Activated naive CD4-positive, alpha-beta T cell treated with Interleukin-2 at 50 U/mL for 16 hours (primary cell): Measurements from ENCODE around the gene TPPP3.

Source experiments
- DNase-seq: peaks from one replicate; pipeline ENCODE4 v3.0.0-alpha.2; 2020

Gene TPPP3

DNA sequence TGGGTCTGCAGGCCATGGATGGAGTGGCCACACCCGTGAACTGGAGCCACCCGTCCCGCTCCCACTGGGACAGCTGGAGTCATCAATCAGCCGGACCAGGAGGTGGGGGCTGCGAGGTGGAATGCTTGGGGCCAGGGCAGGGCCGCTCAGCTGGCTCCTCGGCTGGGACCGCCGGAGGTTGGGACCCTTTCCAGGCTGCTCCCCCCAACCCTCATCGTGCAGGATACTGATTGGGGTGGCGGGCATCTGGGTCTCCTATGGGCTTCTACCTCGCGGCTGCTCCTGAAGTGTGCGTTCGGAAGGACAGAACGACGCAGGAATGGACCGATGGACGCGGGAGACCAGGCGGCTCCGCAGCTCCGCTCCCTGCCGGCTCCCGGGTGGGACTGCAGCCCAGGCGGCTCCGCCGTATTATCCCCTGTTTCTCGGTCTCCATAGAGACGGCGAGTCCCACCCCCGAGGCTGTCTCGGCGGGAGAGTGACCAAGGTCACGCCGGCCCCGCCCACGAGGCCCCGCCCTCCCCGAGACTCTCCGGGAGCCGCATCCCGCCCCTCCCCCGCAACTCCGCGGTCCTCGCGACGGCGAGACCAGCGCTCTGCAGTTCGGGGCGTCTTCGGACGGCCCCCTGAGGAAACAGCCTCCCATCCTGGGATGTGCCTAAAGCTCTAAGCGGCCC is at the start of gene TPPP3:
Gene TPPP3, minus strand, starts transcription at position 388 of the 677 bp plus-strand sequence. CDS start 2,387 bp downstream, outside the sequence.
- DNase-seq = peak; percentile 37

DNA sequence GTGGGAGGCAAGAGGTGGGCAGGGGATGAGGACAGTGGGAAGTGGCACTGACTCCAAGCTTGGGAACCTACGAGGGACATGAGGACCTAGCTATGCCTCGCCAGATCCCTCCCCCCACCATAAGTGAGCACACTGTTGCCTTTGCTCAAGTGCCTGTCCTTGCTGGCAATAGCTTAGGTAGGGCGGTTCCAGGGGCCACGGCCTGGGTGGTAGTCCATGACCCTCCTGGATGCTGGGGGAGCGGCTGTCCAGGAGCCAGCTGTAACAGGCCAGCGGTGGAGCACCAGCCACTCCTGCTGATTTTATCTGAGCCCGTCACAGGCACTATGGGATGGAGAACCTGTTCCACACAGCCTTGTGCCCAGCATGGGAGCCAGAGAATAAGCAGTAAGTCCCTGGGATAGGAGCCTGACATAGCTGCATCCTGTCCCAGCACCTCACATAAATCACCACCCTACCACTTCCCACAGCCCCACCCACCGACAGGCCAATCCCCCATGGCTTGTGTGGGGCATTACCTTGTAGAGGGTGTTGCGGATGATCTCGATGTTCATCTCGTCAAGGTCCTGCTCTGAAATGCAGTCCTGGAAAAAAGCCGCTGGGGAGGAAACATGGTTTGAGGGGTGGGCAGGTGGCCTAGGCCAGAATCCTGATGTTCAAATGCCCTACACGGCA is 49.4 kb upstream of the TPPP3 start:
- no peak for DNase-seq

GRCh38 chr16:67441907-67442306 is 48.6 kb upstream of the TPPP3 start:
- no peak for DNase-seq

DNA sequence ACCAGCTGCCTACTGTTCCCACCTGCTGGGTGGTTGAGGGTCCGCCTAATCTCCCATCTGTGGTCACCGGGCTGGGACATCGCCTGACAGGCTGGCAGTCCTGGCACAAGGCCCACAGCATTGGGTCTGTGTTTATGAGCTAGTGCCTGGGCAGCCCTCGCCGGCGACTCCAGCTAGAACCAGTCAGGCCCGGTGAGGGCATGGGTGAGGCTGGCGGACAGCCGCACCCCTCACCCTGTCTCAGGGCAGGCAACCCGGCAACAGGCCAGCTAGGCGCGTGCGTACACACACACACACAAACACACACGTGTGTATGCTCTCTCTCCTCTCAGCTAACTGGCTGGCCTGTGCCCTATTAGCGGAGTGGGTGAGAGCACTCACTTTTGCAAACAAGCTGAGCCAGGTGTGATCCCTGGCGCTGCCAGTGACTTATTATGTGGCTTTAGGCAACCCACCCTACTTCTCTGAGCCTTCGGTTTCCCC is 48.0 kb upstream of the TPPP3 start:
- no peak for DNase-seq

GRCh38 chr16:67438824-67439393 is 45.6 kb upstream of the TPPP3 start:
- DNase-seq = no peak

- no peak for DNase-seq
Observed at GRCh38 chr16:67438098-67438791, 44.9 kb upstream of the TPPP3 start.

GRCh38 chr16:67437513-67437912 is 44.2 kb upstream of the TPPP3 start:
- DNase-seq = no peak

DNA sequence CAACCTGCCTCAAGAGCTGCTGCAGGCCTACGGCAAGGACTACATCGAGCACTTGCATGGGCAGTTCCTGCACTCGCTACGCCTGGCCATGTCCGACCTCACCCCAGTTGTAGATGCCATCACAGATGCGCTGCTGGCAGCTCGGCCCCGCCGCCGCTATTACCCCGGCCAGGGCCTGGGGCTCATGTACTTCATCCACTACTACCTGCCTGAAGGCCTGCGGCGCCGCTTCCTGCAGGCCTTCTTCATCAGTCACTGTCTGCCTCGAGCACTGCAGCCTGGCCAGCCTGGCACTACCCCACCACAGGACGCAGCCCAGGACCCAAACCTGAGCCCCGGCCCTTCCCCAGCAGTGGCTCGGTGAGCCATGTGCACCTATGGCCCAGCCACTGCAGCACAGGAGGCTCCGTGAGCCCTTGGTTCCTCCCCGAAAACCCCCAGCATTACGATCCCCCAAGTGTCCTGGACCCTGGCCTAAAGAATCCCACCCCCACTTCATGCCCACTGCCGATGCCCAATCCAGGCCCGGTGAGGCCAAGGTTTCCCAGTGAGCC is 43.4 kb upstream of the TPPP3 start:
- no peak for DNase-seq

DNA sequence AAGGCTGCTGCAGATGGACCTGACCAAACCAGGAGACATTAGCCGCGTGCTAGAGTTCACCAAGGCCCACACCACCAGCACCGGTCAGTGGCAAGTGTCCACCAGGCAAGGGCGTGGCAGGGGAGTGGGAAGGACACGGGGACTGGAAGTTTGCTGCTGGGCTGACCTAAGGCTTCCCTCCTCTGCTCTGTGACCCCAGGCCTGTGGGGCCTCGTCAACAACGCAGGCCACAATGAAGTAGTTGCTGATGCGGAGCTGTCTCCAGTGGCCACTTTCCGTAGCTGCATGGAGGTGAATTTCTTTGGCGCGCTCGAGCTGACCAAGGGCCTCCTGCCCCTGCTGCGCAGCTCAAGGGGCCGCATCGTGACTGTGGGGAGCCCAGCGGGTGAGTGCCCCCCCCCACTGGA is 42.5 kb upstream of the TPPP3 start:
- no peak for DNase-seq

GRCh38 chr16:67433131-67433719 is 39.9 kb upstream of the TPPP3 start:
- DNase-seq = no peak

GRCh38 chr16:67432506-67432890 is 39.2 kb upstream of the TPPP3 start:
- no peak for DNase-seq

GRCh38 chr16:67431775-67432505 is 38.6 kb upstream of the TPPP3 start:
- DNase-seq = no peak

DNA sequence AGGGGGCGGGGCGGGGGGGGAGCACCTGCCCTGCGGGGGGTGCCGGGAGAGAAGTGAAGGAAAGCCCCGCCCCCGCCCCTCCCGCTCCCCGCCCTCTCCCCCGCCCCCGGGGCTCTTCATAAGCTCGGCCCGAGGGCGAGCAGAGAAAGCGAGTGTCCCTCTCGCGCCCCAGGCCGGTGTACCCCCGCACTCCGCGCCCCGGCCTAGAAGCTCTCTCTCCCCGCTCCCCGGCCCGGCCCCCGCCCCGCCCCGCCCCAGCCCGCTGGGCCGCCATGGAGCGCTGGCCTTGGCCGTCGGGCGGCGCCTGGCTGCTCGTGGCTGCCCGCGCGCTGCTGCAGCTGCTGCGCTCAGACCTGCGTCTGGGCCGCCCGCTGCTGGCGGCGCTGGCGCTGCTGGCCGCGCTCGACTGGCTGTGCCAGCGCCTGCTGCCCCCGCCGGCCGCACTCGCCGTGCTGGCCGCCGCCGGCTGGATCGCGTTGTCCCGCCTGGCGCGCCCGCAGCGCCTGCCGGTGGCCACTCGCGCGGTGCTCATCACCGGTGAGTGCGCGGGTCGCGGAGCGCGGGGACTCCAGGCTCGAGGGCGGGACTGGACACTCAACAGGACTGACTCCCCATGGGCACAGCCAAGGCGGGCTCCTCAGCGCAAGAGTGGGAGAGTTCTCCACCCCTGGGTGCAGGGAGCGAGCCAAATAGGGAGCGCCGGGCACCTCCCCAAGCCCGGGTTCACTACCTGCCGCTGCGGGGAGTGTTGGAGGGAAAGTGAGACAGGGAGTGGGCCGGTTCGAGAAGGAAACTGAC is 37.9 kb upstream of the TPPP3 start, which contains the start of gene HSD11B2:
Gene HSD11B2, plus strand, starts transcription at position 145 of the 798 bp plus-strand sequence. Its CDS starts 128 bp downstream, at position 273.
- DNase-seq = peak; percentile 31

DNA sequence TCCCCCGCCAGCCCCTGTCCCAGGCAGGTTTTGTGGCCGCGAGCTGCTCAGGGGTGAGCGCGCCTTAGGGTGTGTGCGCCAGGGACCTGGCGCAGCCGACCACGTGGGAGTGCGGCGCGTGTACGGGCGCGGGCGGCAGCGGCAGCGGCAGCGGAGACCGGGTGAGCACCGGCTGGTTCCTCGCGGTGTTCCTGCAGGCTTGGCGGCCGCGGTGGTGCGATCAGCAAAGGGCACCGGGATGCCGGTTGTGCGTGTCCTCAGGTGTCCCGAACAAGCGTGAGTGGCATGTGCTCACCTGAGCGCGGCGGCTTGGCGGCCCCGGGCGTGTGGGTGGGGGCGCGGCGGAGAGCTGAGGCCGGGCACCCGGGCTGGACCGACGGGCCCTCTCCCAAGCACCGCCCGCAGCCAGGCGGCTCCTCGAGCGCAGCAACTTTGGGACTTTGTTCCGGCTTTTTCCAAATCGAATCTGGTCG is 37.2 kb upstream of the TPPP3 start:
- DNase-seq = peak; percentile 41

- DNase-seq = no peak
Observed at GRCh38 chr16:67429799-67430503, 36.7 kb upstream of the TPPP3 start.

GRCh38 chr16:67429053-67429798 is 35.9 kb upstream of the TPPP3 start:
- DNase-seq = no peak

GRCh38 chr16:67428146-67428731 is 34.9 kb upstream of the TPPP3 start:
- DNase-seq = peak; percentile 61

DNA sequence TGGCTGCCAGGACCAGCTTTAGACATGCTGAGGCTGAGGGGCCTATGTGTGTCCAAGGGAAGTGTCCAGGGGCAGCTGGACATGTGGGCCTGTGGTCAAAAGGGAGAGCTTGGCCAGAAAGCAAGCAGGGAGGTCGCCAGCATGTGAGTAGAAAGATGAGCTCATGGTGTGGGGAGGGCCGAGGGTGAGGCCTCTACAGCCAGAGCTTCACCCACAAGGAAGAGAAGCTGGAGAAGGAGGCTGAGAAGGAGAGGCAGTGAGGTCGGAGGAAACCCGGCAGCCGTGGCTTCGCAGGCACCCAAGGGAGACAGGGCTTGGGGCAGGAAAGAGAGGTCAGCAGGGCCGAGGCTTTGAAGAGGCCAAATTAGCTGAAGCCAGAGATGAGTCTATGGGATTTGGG is 33.7 kb upstream of the TPPP3 start:
- DNase-seq = no peak

- no peak for DNase-seq
Observed at GRCh38 chr16:67426022-67426421, 32.7 kb upstream of the TPPP3 start.
